ENCODE measurements around the gene PIP4K2C. TPM values are rescaled to one million over a fixed set of nuclear protein-coding genes. Genes with fewer than 3 reads are reported as not detected.

Gene PIP4K2C
- total and polyA plus RNA-seq, 3 donors from 2014 or later: 47.6 to 78.0 (median 54.6) TPM

GRCh38 chr12:57579011-57579410 lies 12.0 kb upstream of the PIP4K2C start:
- no peak for DNase-seq
- Histone ChIP-seq H3K27me3 (no peaks in the 10 kb centered on the region), H3K4me3 (no peak overlapping the region), H3K36me3 (ENCODE audit: low read depth, missing control alignments) (no peaks in the 10 kb centered on the region), H3K27ac (no peak overlapping the region), H3K9me3 (no peaks in the 10 kb centered on the region), H3K4me1 (no peaks in the 10 kb centered on the region)
- intact Hi-C loops (cut with DNase I; ENCODE audit: low total_unique reads): no loop called here
- no peak for TF ChIP-seq POLR2A (IDR thresholded peaks at IDR 0.05)
- TF ChIP-seq, protein P1, sequence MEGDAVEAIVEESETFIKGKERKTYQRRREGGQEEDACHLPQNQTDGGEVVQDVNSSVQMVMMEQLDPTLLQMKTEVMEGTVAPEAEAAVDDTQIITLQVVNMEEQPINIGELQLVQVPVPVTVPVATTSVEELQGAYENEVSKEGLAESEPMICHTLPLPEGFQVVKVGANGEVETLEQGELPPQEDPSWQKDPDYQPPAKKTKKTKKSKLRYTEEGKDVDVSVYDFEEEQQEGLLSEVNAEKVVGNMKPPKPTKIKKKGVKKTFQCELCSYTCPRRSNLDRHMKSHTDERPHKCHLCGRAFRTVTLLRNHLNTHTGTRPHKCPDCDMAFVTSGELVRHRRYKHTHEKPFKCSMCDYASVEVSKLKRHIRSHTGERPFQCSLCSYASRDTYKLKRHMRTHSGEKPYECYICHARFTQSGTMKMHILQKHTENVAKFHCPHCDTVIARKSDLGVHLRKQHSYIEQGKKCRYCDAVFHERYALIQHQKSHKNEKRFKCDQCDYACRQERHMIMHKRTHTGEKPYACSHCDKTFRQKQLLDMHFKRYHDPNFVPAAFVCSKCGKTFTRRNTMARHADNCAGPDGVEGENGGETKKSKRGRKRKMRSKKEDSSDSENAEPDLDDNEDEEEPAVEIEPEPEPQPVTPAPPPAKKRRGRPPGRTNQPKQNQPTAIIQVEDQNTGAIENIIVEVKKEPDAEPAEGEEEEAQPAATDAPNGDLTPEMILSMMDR (IDR thresholded peaks at IDR 0.05): no peak
- 81 to 82% methylated on average over 2 of the region's 2 CpGs for WGBS, 2 donors

DNA sequence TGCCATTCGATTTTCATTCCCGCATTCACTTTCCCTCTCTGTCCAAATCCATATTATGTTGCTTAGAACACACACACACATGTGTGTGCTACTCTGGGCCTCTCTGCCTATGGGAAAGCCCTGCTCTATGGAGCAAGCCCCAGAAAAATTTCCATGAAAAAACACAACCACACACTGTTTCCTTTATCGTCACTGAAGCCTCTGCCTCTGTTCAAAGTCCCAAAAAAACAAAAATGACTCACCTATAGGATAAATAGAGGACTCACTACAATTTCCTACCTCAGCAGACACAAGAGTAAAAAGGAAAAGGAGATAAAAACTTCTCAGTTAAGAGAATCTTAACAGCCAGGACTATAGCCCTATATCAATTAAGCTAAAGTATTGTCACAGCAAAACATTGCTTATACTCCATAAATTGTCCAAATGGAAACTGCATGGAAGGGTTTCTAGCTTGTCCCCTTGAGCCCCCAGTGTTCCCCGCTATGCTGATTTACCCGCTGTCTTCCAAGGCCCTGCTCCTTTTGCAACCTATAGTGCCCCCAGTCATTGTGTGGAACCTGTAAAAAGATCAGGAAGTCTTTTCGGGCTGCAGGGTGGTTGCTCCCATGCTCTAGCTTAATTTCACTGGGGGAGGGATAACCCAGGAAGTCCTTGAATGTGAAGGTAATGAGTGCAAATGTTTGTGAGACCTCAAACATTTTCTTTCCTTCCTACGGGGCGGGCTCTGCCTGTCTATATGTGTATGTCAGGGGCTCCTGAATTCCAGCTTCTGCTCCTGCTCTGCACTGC lies 11.1 kb upstream of the PIP4K2C start:
- Histone ChIP-seq H3K36me3 (ENCODE audit: low read depth, missing control alignments) (no peaks in the 10 kb centered on the region), H3K27me3 (no peaks in the 10 kb centered on the region), H3K4me3 (no peak overlapping the region), H3K4me1 (no peaks in the 10 kb centered on the region), H3K9me3 (no peaks in the 10 kb centered on the region), H3K27ac (no peak overlapping the region)
- intact Hi-C loops (cut with DNase I; ENCODE audit: low total_unique reads): loop anchor here (5.0 kb wide), 1 partner anchor 42 kb away; no protein-coding TSS in a partner anchor
- no peak for DNase-seq
- WGBS, 2 donors: 81 to 92% methylated on average over 8 of the region's 8 CpGs
- TF ChIP-seq, protein P1 (IDR thresholded peaks at IDR 0.05): no peak
- TF ChIP-seq POLR2A (IDR thresholded peaks at IDR 0.05): no peak

- Histone ChIP-seq H3K9me3 (no peaks in the 10 kb centered on the region), H3K27me3 (no peaks in the 10 kb centered on the region), H3K27ac (no peak overlapping the region), H3K4me3 (no peak overlapping the region), H3K4me1 (no peaks in the 10 kb centered on the region), H3K36me3 (ENCODE audit: low read depth, missing control alignments) (no peaks in the 10 kb centered on the region)
- intact Hi-C loops (cut with DNase I; ENCODE audit: low total_unique reads): loop anchor here (5.0 kb wide), 1 partner anchor 42 kb away; no protein-coding TSS in a partner anchor
- DNase-seq: no peak
- WGBS, 2 donors: 96 to 98% methylated on average over 4 of the region's 4 CpGs
- no peak for TF ChIP-seq POLR2A (IDR thresholded peaks at IDR 0.05)
- TF ChIP-seq, protein P1 (IDR thresholded peaks at IDR 0.05): no peak
These were observed 10.6 kb upstream of the PIP4K2C start for GRCh38 chr12:57580466-57580795.

GRCh38 chr12:57581802-57582201 lies 9.2 kb upstream of the PIP4K2C start:
- intact Hi-C loops (cut with DNase I; ENCODE audit: low total_unique reads): loop anchor here (5.0 kb wide), 1 partner anchor 40 kb away; no protein-coding TSS in a partner anchor
- no peaks in the 10 kb centered on the region for H3K4me1 ChIP-seq
- H3K9me3 ChIP-seq: no peaks in the 10 kb centered on the region
- DNase-seq: no peak
- no peak overlapping the region for H3K4me3 ChIP-seq
- TF ChIP-seq, protein P1 (IDR thresholded peaks at IDR 0.05): no peak
- TF ChIP-seq POLR2A (IDR thresholded peaks at IDR 0.05): no peak
- no peaks in the 10 kb centered on the region for H3K27me3 ChIP-seq
- H3K27ac ChIP-seq: no peak overlapping the region
- 93 to 96% methylated on average over 1 of the region's 1 CpG for WGBS, 2 donors
- no peaks in the 10 kb centered on the region for H3K36me3 ChIP-seq (ENCODE audit: low read depth, missing control alignments)

- H3K36me3 ChIP-seq (ENCODE audit: low read depth, missing control alignments): no peaks in the 10 kb centered on the region
- intact Hi-C loops (cut with DNase I; ENCODE audit: low total_unique reads): loop anchor here (5.0 kb wide), 1 partner anchor 40 kb away; no protein-coding TSS in a partner anchor
- H3K9me3 ChIP-seq: no peaks in the 10 kb centered on the region
- no peak for DNase-seq
- 93 to 100% methylated on average over 1 of the region's 1 CpG for WGBS, 2 donors
- no peaks in the 10 kb centered on the region for H3K27me3 ChIP-seq
- H3K4me1 ChIP-seq: no peaks in the 10 kb centered on the region
- H3K27ac ChIP-seq: no peak overlapping the region
- no peak overlapping the region for H3K4me3 ChIP-seq
- no peak for TF ChIP-seq POLR2A (IDR thresholded peaks at IDR 0.05)
- TF ChIP-seq, protein P1 (IDR thresholded peaks at IDR 0.05): no peak
These were observed 8.6 kb upstream of the PIP4K2C start for GRCh38 chr12:57582440-57582839.
